Fibroblast of the aortic adventitia (primary cell): ENCODE data around the gene ZKSCAN8. TPM values are rescaled to one million over a fixed set of nuclear protein-coding genes. Genes with fewer than 3 reads are reported as not detected.

ENCODE experiments used
- DNase-seq: peaks from one replicate; pipeline ENCODE4 v3.0.0-alpha.2; 2010; ENCODE audit warnings: low read depth
- H3K4me3 ChIP-seq: 2 replicates; pipeline ENCODE4 v1.5.1; 2011; ENCODE audit warnings: low read depth, mild to moderate bottlenecking, control low read depth, low read length, moderate library complexity
- CTCF ChIP-seq: IDR thresholded peaks from 2 replicates; pipeline ENCODE4 v1.5.1; 2011; ENCODE audit warnings: mild to moderate bottlenecking, low read length, control low read depth, inconsistent platforms; ENCODE audit not compliant: insufficient read depth
- total RNA-seq: library from RNA; depleted of rRNA; stranded (reverse); fragments of >200 nt; gene quantifications from 2 replicates; pipeline ENCODE4 v1.2.3, GENCODE V29; 2012; ENCODE audit warnings: low replicate concordance

The ZKSCAN8 gene
- total RNA-seq, 1 donor = 21.2 TPM

- TF ChIP-seq CTCF = no peak
- no peak overlapping the region for H3K4me3 ChIP-seq
- no peak for DNase-seq
Observed at GRCh38 chr6:28167926-28168325, 26.2 kb downstream of the ZKSCAN8 start.

GRCh38 chr6:28171271-28171670 is 29.6 kb downstream of the ZKSCAN8 start:
- no peak for DNase-seq
- no peak overlapping the region for H3K4me3 ChIP-seq
- TF ChIP-seq CTCF = no peak

GRCh38 chr6:28172006-28172405 is 30.3 kb downstream of the ZKSCAN8 start:
- no peak overlapping the region for H3K4me3 ChIP-seq
- no peak for TF ChIP-seq CTCF
- no peak for DNase-seq

GRCh38 chr6:28176373-28176772 is 34.7 kb downstream of the ZKSCAN8 start:
- H3K4me3 ChIP-seq = no peak overlapping the region
- TF ChIP-seq CTCF = no peak
- DNase-seq = no peak

- no peak for DNase-seq
- no peak for TF ChIP-seq CTCF
- H3K4me3 ChIP-seq = no peak overlapping the region
Observed at GRCh38 chr6:28182255-28182654, 40.6 kb downstream of the ZKSCAN8 start.

- DNase-seq = no peak
- no peak overlapping the region for H3K4me3 ChIP-seq
- no peak for TF ChIP-seq CTCF
Observed at GRCh38 chr6:28188111-28188979, 46.7 kb downstream of the ZKSCAN8 start.
